T-helper 1 cell (primary cell): ENCODE measurements around the gene MCF2L2.
A peak's percentile ranks its signal among the peaks of the same experiment; 100 is the strongest.
"Not testable (repeated sequence)": the region's sequence is repeated elsewhere in the genome, so short reads cannot be mapped to it uniquely, and the experiment has no call there.

Source experiments
- DNase-seq, 5 donors: peaks; one replicate each; pipeline ENCODE4 v3.0.0-alpha.2; 2012 to 2020

The MCF2L2 gene

GRCh38 chr3:183394150-183394549 is 34.3 kb downstream of the MCF2L2 start:
- no peak for DNase-seq

- DNase-seq: no peak
Measured at GRCh38 chr3:183393625-183394024, 34.8 kb downstream of the MCF2L2 start.

- DNase-seq: no peak
Measured at GRCh38 chr3:183392186-183393034, 36.0 kb downstream of the MCF2L2 start.

GRCh38 chr3:183391460-183391859 is 37.0 kb downstream of the MCF2L2 start:
- no peak for DNase-seq

GRCh38 chr3:183390844-183391243 is 37.6 kb downstream of the MCF2L2 start:
- no peak for DNase-seq

GRCh38 chr3:183388213-183388895 is 40.1 kb downstream of the MCF2L2 start:
- no peak for DNase-seq

GRCh38 chr3:183387797-183388196 is 40.6 kb downstream of the MCF2L2 start:
- DNase-seq: no peak

- DNase-seq: no peak
Measured at GRCh38 chr3:183386651-183387050, 41.8 kb downstream of the MCF2L2 start.

- DNase-seq: peak in 4 of 5 donors; percentile 21 to 57 (median 42)
Measured at GRCh38 chr3:183385698-183386613, 42.5 kb downstream of the MCF2L2 start.

GRCh38 chr3:183381673-183382072 is 46.7 kb downstream of the MCF2L2 start:
- no peak for DNase-seq

- DNase-seq: no peak
Measured at GRCh38 chr3:183381179-183381578, 47.2 kb downstream of the MCF2L2 start.

GRCh38 chr3:183378951-183379350 is 49.5 kb downstream of the MCF2L2 start:
- DNase-seq: no peak

- DNase-seq: no peak
Measured at GRCh38 chr3:183378545-183378944, 49.9 kb downstream of the MCF2L2 start.

- DNase-seq: no peak
Measured at GRCh38 chr3:183378008-183378407, 50.4 kb downstream of the MCF2L2 start.

GRCh38 chr3:183377307-183377959 is 51.0 kb downstream of the MCF2L2 start:
- no peak for DNase-seq

GRCh38 chr3:183375787-183376186 is 52.6 kb downstream of the MCF2L2 start:
- DNase-seq: no peak

GRCh38 chr3:183375337-183375736 is 53.1 kb downstream of the MCF2L2 start:
- DNase-seq: no peak

- no peak for DNase-seq
Measured at GRCh38 chr3:183372911-183373310, 55.5 kb downstream of the MCF2L2 start.

GRCh38 chr3:183371600-183371968 is 56.8 kb downstream of the MCF2L2 start:
- DNase-seq: not testable (repeated sequence)

GRCh38 chr3:183370391-183370790 is 58.0 kb downstream of the MCF2L2 start:
- no peak for DNase-seq

GRCh38 chr3:183369627-183370026 is 58.8 kb downstream of the MCF2L2 start:
- no peak for DNase-seq

GRCh38 chr3:183369117-183369516 is 59.3 kb downstream of the MCF2L2 start:
- no peak for DNase-seq
